Body of pancreas (tissue), 4 donors: ENCODE measurements around the gene PTGDR. TPM values are rescaled to one million over a fixed set of nuclear protein-coding genes. Genes with fewer than 3 reads are reported as not detected.

Experiments
- ATAC-seq: fragments of 150-250 bp; one replicate; pipeline ENCODE4 v1.9.1; 2016
- DNase-seq, 4 donors: peaks; one replicate each; pipeline ENCODE4 v3.0.0-alpha.2; 2019
- H3K27ac ChIP-seq, 4 donors: fragments of 200-600 bp; sonication (generic); 1 replicate in 3 of 4; 2 replicates in 1 of 4; pipeline versions ENCODE4 v1.5.1 to v1.6.1; 2016 to 2019; ENCODE audit warnings: mild to moderate bottlenecking in 1 of 4, mixed read lengths in 1 of 4, moderate library complexity in 1 of 4
- H3K27me3 ChIP-seq, 2 donors: fragments of 200-600 bp; sonication (generic); one replicate each; pipeline ENCODE4 v1.6.0; 2016; ENCODE audit warnings: mild to moderate bottlenecking in 1 of 2
- H3K36me3 ChIP-seq, 2 donors: fragments of 200-600 bp; sonication (generic); replicated peaks in 1 of 2; 2 replicates each; pipeline ENCODE4 v1.5.1; 2016; ENCODE audit warnings: low read depth in 2 of 2; ENCODE audit not compliant: insufficient read depth in 1 of 2
- H3K4me1 ChIP-seq: fragments of 200-600 bp; sonication (generic); one replicate; pipeline ENCODE4 v1.6.0; 2016
- H3K4me3 ChIP-seq, 2 donors: fragments of 200-600 bp; sonication (generic); 1 replicate in 1 of 2; 2 replicates in 1 of 2; pipeline ENCODE4 v1.5.1; 2016 to 2019
- H3K9me3 ChIP-seq, 3 donors: fragments of 200-600 bp; sonication (generic); 1 replicate in 2 of 3; 2 replicates in 1 of 3; pipeline ENCODE4 v1.5.1; 2016
- CTCF ChIP-seq, 7 experiments: fragments of 450-650 bp in 4 of 7; fragments of 200-600 bp in 3 of 7; sonication (generic) in 3 of 7; IDR thresholded peaks; one replicate each; pipeline ENCODE4 v1.5.1; 2016 to 2019; ENCODE audit warnings: antibody characterized with exemption in 7 of 7
- POLR2A ChIP-seq, 3 donors: fragments of 450-650 bp; IDR thresholded peaks; one replicate each; pipeline ENCODE4 v1.6.1; 2016; ENCODE audit warnings: antibody characterized with exemption in 3 of 3, mild to moderate bottlenecking in 2 of 3
- WGBS, 2 donors: methylation state at CpG; one replicate each; pipeline ENCODE4 v1.1.5; 2017; 5-methylcytosine and 5-hydroxymethylcytosine counted together
- intact Hi-C: fragments of 100-400 bp; cut with DNase I; formaldehyde crosslinking; loops from one replicate; pipeline ENCODE4 v1.15.1; 2023
- total RNA-seq, 2 donors: library from RNA; depleted of rRNA; stranded (reverse); fragments of >200 nt; gene quantifications; one replicate each; pipeline ENCODE4 v1.1.0, GENCODE V29; 2016

The PTGDR gene
- total RNA-seq, 2 donors from 2014 or later, result 0.26 TPM; not detected in 1

GRCh38 chr14:52227619-52228222, 39.8 kb upstream of the PTGDR start:
- WGBS, 2 donors, result 14 to 25% methylated on average over 7 of the region's 7 CpGs
- intact Hi-C loops, result no loop called here
- no peak overlapping the region for H3K4me3 ChIP-seq
- ATAC-seq (no peak), DNase-seq (peak in 1 of 4 donors; percentile 22)
- TF ChIP-seq POLR2A (IDR thresholded peaks at IDR 0.05) (no peak), CTCF (IDR thresholded peaks at IDR 0.05) (no peak)
- no peaks in the 10 kb centered on the region for H3K36me3 ChIP-seq
- no peaks in the 10 kb centered on the region for H3K4me1 ChIP-seq
- no peaks in the 10 kb centered on the region for H3K9me3 ChIP-seq
- H3K27me3 ChIP-seq, result no peaks in the 10 kb centered on the region
- no peak overlapping the region for H3K27ac ChIP-seq

- no peak overlapping the region for H3K4me3 ChIP-seq
- intact Hi-C loops, result no loop called here
- DNase-seq (no peak), ATAC-seq (no peak)
- H3K27me3 ChIP-seq, result no peaks in the 10 kb centered on the region
- TF ChIP-seq POLR2A (IDR thresholded peaks at IDR 0.05), result no peak
- TF ChIP-seq CTCF (IDR thresholded peaks at IDR 0.05), result no peak
- no peaks in the 10 kb centered on the region for H3K36me3 ChIP-seq
- H3K27ac ChIP-seq, result no peak overlapping the region
- 32 to 57% methylated on average over 2 of the region's 2 CpGs for WGBS, 2 donors
- no peaks in the 10 kb centered on the region for H3K4me1 ChIP-seq
- no peaks in the 10 kb centered on the region for H3K9me3 ChIP-seq
Observed at GRCh38 chr14:52233693-52234092, 33.8 kb upstream of the PTGDR start.

GRCh38 chr14:52235434-52235833, 32.1 kb upstream of the PTGDR start:
- WGBS, 2 donors, result 59 to 70% methylated on average over 2 of the region's 2 CpGs
- no peak for ATAC-seq
- intact Hi-C loops, result no loop called here
- H3K4me1 ChIP-seq, result no peaks in the 10 kb centered on the region
- H3K9me3 ChIP-seq, result no peaks in the 10 kb centered on the region
- no peak overlapping the region for H3K4me3 ChIP-seq
- no peaks in the 10 kb centered on the region for H3K27me3 ChIP-seq
- TF ChIP-seq CTCF (IDR thresholded peaks at IDR 0.05), result no peak
- no peak for TF ChIP-seq POLR2A (IDR thresholded peaks at IDR 0.05)
- H3K36me3 ChIP-seq, result no peaks in the 10 kb centered on the region
- H3K27ac ChIP-seq, result no peak overlapping the region
- DNase-seq, result no peak

GRCh38 chr14:52235866-52236510, 31.5 kb upstream of the PTGDR start:
- WGBS, 2 donors, result 51 to 68% methylated on average over 7 of the region's 7 CpGs

More at GRCh38 chr14:52235866-52236510, 31.5 kb upstream of the PTGDR start:
- intact Hi-C loops, result no loop called here
- no peak for TF ChIP-seq CTCF (IDR thresholded peaks at IDR 0.05)
- no peak for TF ChIP-seq POLR2A (IDR thresholded peaks at IDR 0.05)
- Histone ChIP-seq H3K36me3 (no peaks in the 10 kb centered on the region), H3K27me3 (no peaks in the 10 kb centered on the region), H3K27ac (no peak overlapping the region), H3K4me1 (no peaks in the 10 kb centered on the region), H3K9me3 (no peaks in the 10 kb centered on the region), H3K4me3 (no peak overlapping the region)
- DNase-seq (no peak), ATAC-seq (no peak)
